BLaER1 treated with 17β-estradiol and CSF1 and Interleukin-3, amounts not matched to agents 10 nM and 100 nM (cell line): ENCODE data around the gene TBPL1.
A peak's percentile ranks its signal among the peaks of the same experiment; 100 is the strongest.

Source experiments
- H3K27ac ChIP-seq, 11 experiments: shearing (Covaris generic); formaldehyde crosslinking; 2 replicates each; pipeline ENCODE4 v1.8.1; 2022
- H3K27me3 ChIP-seq, 11 experiments: shearing (Covaris generic); formaldehyde crosslinking; 2 replicates each; pipeline ENCODE4 v1.8.1; 2022
- H3K36me3 ChIP-seq, 11 experiments: shearing (Covaris generic); formaldehyde crosslinking; 2 replicates each; pipeline ENCODE4 v1.8.1; 2022
- H3K4me1 ChIP-seq, 10 experiments: shearing (Covaris generic); formaldehyde crosslinking; 2 replicates each; pipeline ENCODE4 v1.8.1; 2022
- H3K4me2 ChIP-seq, 11 experiments: shearing (Covaris generic); formaldehyde crosslinking; 2 replicates each; pipeline ENCODE4 v1.8.1; 2022
- H3K4me3 ChIP-seq, 10 experiments: shearing (Covaris generic); formaldehyde crosslinking; 2 replicates each; pipeline ENCODE4 v1.8.1; 2022
- H3K9ac ChIP-seq, 11 experiments: shearing (Covaris generic); formaldehyde crosslinking; 2 replicates each; pipeline ENCODE4 v1.8.1; 2022
- H3K9me3 ChIP-seq, 11 experiments: shearing (Covaris generic); formaldehyde crosslinking; replicated peaks in 1 of 11; 2 replicates each; pipeline ENCODE4 v1.8.1; 2022
- H4K20me1 ChIP-seq, 11 experiments: shearing (Covaris generic); formaldehyde crosslinking; 2 replicates each; pipeline ENCODE4 v1.8.1; 2022
- Cebpa-rat ChIP-seq, 11 experiments: shearing (Covaris generic); IDR thresholded peaks; 2 replicates each; pipeline ENCODE4 v1.8.1; 2022

The TBPL1 gene

GRCh38 chr6:134016558-134016814 is 63.5 kb downstream of the TBPL1 start:
- no peaks in the 10 kb centered on the region for H3K27me3 ChIP-seq
- TF ChIP-seq Cebpa-rat (IDR thresholded peaks at IDR 0.05), result no peak
- no peak overlapping the region for H3K4me3 ChIP-seq
- peaks cover 4 to 22% (median 11%) of the 10 kb centered on the region in 10 experiments; a peak in 19 of 20 replicates for H3K4me1 ChIP-seq
- H3K9ac ChIP-seq, result no peak overlapping the region
- no peaks in the 10 kb centered on the region for H3K36me3 ChIP-seq
- no peaks in the 10 kb centered on the region for H3K9me3 ChIP-seq
- H3K27ac ChIP-seq, result no peak overlapping the region
- H4K20me1 ChIP-seq, result no peaks in the 10 kb centered on the region
- H3K4me2 ChIP-seq, result no peak overlapping the region

DNA sequence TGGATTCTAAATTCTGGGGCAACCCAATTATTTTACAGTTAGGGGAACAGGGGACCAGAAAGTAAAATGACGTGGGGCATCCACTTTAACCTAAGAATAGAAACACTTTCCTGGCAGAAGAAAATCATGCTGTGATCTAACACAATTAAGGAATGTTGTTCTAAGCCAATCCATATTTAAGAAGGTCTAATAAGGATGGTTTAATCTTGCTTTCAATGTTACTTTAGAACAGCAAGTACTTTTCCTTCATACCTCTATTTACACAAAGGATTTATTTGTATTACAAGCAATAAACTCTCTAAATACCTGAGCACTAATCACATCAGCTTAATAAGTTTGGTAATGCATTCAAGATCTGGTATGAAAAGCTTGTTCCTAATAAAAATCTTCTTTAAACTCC is 67.0 kb downstream of the TBPL1 start:
- TF ChIP-seq Cebpa-rat (IDR thresholded peaks at IDR 0.05), result no peak
- Histone ChIP-seq H3K9me3 (0 out of 22 replicates have a peak, but pooled peaks cover 0 to 4% (median 0%) of the 10 kb centered on the region in 11 experiments), H4K20me1 (no peaks in the 10 kb centered on the region), H3K27ac (no peak overlapping the region), H3K27me3 (no peaks in the 10 kb centered on the region), H3K9ac (no peak overlapping the region), H3K4me1 (peaks cover 9 to 39% (median 23%) of the 10 kb centered on the region in 10 experiments), H3K36me3 (no peaks in the 10 kb centered on the region), H3K4me2 (no peak overlapping the region; a peak in 1 of 22 replicates), H3K4me3 (no peak overlapping the region)

DNA sequence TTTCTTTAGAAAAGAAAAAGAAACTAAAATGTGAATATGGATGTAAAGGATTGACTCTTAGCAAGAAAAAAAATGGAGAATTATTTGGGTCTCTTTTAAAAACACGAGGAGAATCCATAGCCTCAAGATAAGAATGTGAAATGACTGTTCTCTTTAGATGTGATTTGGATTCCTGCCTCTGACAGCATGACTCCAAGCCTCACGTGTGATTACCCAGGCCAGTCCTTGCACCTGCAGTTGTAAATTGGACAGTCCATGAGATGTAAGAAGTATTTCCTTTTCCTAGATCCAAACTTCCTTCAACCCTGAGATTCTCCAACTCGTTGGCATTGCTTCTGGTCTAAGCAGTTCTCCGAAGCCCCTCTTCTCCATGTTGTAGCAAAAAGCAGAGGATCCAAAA is 67.5 kb downstream of the TBPL1 start:
- no peaks in the 10 kb centered on the region for H4K20me1 ChIP-seq
- H3K4me2 ChIP-seq, result peak overlapping the region in 7 of 11 experiments; percentile 50 to 80 (median 62); a peak in 10 of 22 replicates
- peak overlapping the region in 4 of 11 experiments; percentile 60 to 70 (median 62); a peak in 5 of 22 replicates for H3K27ac ChIP-seq
- no peak overlapping the region for H3K4me3 ChIP-seq
- no peak for TF ChIP-seq Cebpa-rat (IDR thresholded peaks at IDR 0.05)
- H3K36me3 ChIP-seq, result no peaks in the 10 kb centered on the region
- H3K4me1 ChIP-seq, result peaks cover 9 to 39% (median 23%) of the 10 kb centered on the region in 10 experiments
- H3K9me3 ChIP-seq, result 0 out of 22 replicates have a peak, but pooled peaks cover 0 to 4% (median 0%) of the 10 kb centered on the region in 11 experiments
- H3K27me3 ChIP-seq, result no peaks in the 10 kb centered on the region
- no peak overlapping the region for H3K9ac ChIP-seq

DNA sequence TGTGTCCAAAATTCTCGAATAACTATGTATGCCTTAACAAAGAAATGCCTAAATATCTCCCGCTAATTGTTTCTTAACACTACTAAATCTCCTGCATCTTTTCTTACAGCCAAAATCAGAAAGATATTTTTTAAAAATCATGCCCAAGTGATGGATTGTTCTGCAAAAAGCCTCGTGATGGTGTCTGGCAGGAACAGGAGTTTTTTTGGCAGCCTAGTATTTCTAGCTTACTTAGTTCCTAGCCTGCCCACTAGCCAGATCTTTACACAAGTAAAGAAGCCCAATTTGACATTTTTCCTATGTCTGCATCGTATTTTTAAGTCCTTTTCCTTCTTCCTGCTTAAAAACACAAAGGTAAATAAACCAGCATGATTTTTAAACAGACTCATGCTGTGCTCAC is 67.9 kb downstream of the TBPL1 start:
- 0 out of 22 replicates have a peak, but pooled peaks cover 0 to 4% (median 0%) of the 10 kb centered on the region in 11 experiments for H3K9me3 ChIP-seq
- no peak overlapping the region for H3K4me3 ChIP-seq
- H3K27ac ChIP-seq, result peak overlapping the region in 7 of 11 experiments; percentile 26 to 70 (median 61); a peak in 11 of 22 replicates
- peaks cover 9 to 39% (median 23%) of the 10 kb centered on the region in 10 experiments for H3K4me1 ChIP-seq
- H3K27me3 ChIP-seq, result no peaks in the 10 kb centered on the region
- H3K9ac ChIP-seq, result no peak overlapping the region; a peak in 1 of 22 replicates
- no peak for TF ChIP-seq Cebpa-rat (IDR thresholded peaks at IDR 0.05)
- no peaks in the 10 kb centered on the region for H4K20me1 ChIP-seq
- peak overlapping the region in 8 of 11 experiments; percentile 50 to 80 (median 62); a peak in 13 of 22 replicates for H3K4me2 ChIP-seq
- no peaks in the 10 kb centered on the region for H3K36me3 ChIP-seq

DNA sequence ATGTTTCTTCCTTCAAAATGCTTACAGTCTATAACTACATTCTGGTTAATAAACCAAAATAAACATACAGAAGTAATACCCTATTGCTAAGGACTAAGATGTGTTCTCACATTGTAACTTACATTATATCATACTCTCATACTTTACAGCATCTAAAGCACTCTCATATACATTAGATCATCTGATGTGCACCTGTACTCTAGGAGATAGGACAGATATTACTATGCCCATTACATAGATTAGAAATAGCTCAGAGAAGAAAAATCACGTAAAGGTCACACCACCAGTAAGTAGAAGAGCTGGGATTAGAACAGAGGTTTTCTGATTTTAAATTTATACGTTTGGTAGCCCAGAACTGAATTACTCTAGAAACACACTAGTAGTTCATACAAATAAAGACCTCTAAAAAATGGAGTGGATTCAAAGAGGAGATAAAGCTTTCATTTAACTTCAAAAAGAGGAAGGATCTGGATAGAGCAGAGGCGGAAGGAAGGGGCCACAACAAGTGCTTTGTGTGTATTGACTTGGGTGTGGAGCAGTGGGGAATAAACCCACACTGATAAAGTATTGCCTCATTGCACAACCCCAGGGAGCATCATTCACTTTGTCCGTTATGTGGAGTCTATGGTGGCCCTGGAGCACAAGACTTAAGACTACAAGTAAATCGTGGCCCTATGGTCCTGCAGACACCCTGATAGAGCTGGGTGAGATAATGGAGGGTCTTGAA is 68.5 kb downstream of the TBPL1 start:
- Histone ChIP-seq H3K9me3 (0 out of 22 replicates have a peak, but pooled peaks cover 0 to 4% (median 0%) of the 10 kb centered on the region in 11 experiments), H3K4me1 (peaks cover 9 to 39% (median 23%) of the 10 kb centered on the region in 10 experiments), H3K4me3 (no peak overlapping the region; a peak in 1 of 20 replicates), H3K9ac (peak overlapping the region in 4 of 11 experiments; percentile 7 to 36 (median 28); a peak in 5 of 22 replicates), H3K36me3 (no peaks in the 10 kb centered on the region), H3K4me2 (peak overlapping the region; percentile 50 to 80 (median 62)), H3K27ac (peak overlapping the region in 8 of 11 experiments; percentile 10 to 70 (median 60); a peak in 15 of 22 replicates), H3K27me3 (no peaks in the 10 kb centered on the region), H4K20me1 (no peaks in the 10 kb centered on the region)
- peak in 8 of 11 experiments; percentile 63 to 81 (median 72); a peak in 13 of 22 replicates for TF ChIP-seq Cebpa-rat (IDR thresholded peaks at IDR 0.05)

- H3K27ac ChIP-seq, result peak overlapping the region in 5 of 11 experiments; percentile 26 to 70 (median 61); a peak in 6 of 22 replicates
- TF ChIP-seq Cebpa-rat (IDR thresholded peaks at IDR 0.05), result no peak
These were observed 69.6 kb downstream of the TBPL1 start for GRCh38 chr6:134022650-134023049.

DNA sequence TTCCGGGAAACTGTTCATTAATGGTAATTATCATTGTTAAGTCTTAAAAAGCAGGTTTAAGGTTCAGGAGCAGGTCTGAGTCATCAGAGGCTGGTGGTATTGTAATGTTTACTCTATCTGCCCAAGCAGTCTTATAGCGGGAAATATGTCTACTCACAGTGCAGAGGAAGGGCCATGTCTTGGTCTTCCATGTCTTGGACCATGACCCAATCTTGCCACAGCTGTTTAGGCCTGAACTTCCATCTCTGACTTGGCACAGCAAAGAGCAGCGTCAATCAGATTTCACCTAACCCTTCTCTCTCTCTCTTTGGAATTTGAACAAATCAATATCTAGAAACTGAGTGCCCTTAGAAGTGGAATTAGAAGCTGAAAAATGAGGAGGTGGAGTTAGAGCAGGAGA is 73.6 kb downstream of the TBPL1 start:
- Histone ChIP-seq H4K20me1 (no peaks in the 10 kb centered on the region), H3K9me3 (0 out of 22 replicates have a peak, but pooled peaks cover 0 to 4% (median 0%) of the 10 kb centered on the region in 11 experiments), H3K27ac (no peak overlapping the region), H3K9ac (no peak overlapping the region), H3K36me3 (no peaks in the 10 kb centered on the region), H3K4me1 (peaks cover 4 to 27% (median 10%) of the 10 kb centered on the region in 10 experiments), H3K4me2 (no peak overlapping the region), H3K27me3 (no peaks in the 10 kb centered on the region), H3K4me3 (no peak overlapping the region)
- TF ChIP-seq Cebpa-rat (IDR thresholded peaks at IDR 0.05), result no peak

More at GRCh38 chr6:134022650-134023049, 69.6 kb downstream of the TBPL1 start:
- no peak overlapping the region for H3K4me3 ChIP-seq
- no peak overlapping the region for H3K9ac ChIP-seq
- peak overlapping the region in 5 of 11 experiments; percentile 50 to 80 (median 62); a peak in 2 of 22 replicates for H3K4me2 ChIP-seq
- no peaks in the 10 kb centered on the region for H3K27me3 ChIP-seq
- H3K4me1 ChIP-seq, result peaks cover 9 to 39% (median 23%) of the 10 kb centered on the region in 10 experiments
- 0 out of 22 replicates have a peak, but pooled peaks cover 0 to 4% (median 0%) of the 10 kb centered on the region in 11 experiments for H3K9me3 ChIP-seq
- H4K20me1 ChIP-seq, result no peaks in the 10 kb centered on the region
- no peaks in the 10 kb centered on the region for H3K36me3 ChIP-seq

DNA sequence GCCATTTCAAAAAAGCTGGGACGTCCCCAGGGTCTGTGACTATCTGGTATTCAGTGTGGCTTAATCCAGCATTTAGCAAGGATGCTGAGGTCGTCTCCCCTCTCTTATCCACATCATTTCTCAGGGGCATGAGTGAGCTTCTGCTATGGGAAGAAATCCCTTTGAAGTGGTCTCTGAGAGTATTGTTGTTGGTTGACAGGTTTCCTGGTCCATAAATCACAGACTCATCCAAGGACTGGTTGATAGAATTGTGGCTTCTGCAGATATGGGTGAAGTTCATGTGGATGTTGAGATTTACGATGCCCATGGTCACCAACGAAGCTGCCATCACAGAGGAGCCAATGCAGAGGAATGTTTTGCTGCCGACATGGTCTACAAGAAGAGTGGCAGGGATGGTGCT is 75.4 kb downstream of the TBPL1 start:
- TF ChIP-seq Cebpa-rat (IDR thresholded peaks at IDR 0.05), result no peak
- Histone ChIP-seq H3K4me3 (no peak overlapping the region), H3K27me3 (no peaks in the 10 kb centered on the region), H3K4me1 (peaks cover 0 to 15% (median 0%) of the 10 kb centered on the region in 10 experiments; a peak in 3 of 20 replicates), H3K36me3 (no peaks in the 10 kb centered on the region), H3K4me2 (no peak overlapping the region), H3K9ac (no peak overlapping the region), H3K27ac (no peak overlapping the region), H3K9me3 (no peaks in the 10 kb centered on the region), H4K20me1 (no peaks in the 10 kb centered on the region)
